Tibial nerve (tissue), 4 donors: ENCODE results near the gene RNF135. TPM values are rescaled to one million over a fixed set of nuclear protein-coding genes. Genes with fewer than 3 reads are reported as not detected.

Experiments used
- DNase-seq, 2 donors: peaks; one replicate each; pipeline ENCODE4 v3.0.0-alpha.2; 2019; ENCODE audit warnings: low spot score in 2 of 2
- H3K27ac ChIP-seq, 4 donors: fragments of 200-600 bp; sonication (generic) in 3 of 4; one replicate each; pipeline ENCODE4 v1.5.1; 2017 to 2019; ENCODE audit warnings: mild to moderate bottlenecking in 1 of 4
- H3K27me3 ChIP-seq, 2 donors: fragments of 200-600 bp; sonication (generic) in 1 of 2; one replicate each; pipeline versions ENCODE4 v1.5.1 to v1.6.0; 2017 to 2019
- H3K36me3 ChIP-seq, 3 donors: fragments of 200-600 bp; sonication (generic); one replicate each; pipeline ENCODE4 v1.5.1; 2018 to 2019
- H3K4me1 ChIP-seq, 4 donors: fragments of 200-600 bp; sonication (generic) in 3 of 4; one replicate each; pipeline ENCODE4 v1.5.1; 2017 to 2019
- H3K4me3 ChIP-seq, 4 donors: fragments of 200-600 bp; sonication (generic) in 3 of 4; one replicate each; pipeline ENCODE4 v1.5.1; 2017 to 2019; ENCODE audit warnings: mild to moderate bottlenecking in 1 of 4, moderate library complexity in 1 of 4
- H3K9me3 ChIP-seq, 4 donors: fragments of 200-600 bp; sonication (generic) in 3 of 4; one replicate each; pipeline ENCODE4 v1.5.1; 2017 to 2019
- CTCF ChIP-seq, 5 experiments: fragments of 200-600 bp in 3 of 5; fragments of 450-650 bp in 2 of 5; sonication (generic) in 3 of 5; IDR thresholded peaks; one replicate each; pipeline ENCODE4 v1.5.1; 2016 to 2019; ENCODE audit warnings: antibody characterized with exemption in 5 of 5, mild to moderate bottlenecking in 3 of 5, moderate library complexity in 2 of 5
- EP300 ChIP-seq, 2 donors: sonication (generic); formaldehyde crosslinking; IDR thresholded peaks; one replicate each; pipeline ENCODE4 v1.6.1; 2017; ENCODE audit warnings: antibody characterized with exemption in 2 of 2, mild to moderate bottlenecking in 1 of 2
- POLR2A ChIP-seq, 2 donors: fragments of 450-650 bp; IDR thresholded peaks; one replicate each; pipeline ENCODE4 v1.6.1; 2017; ENCODE audit warnings: antibody characterized with exemption in 2 of 2, mild to moderate bottlenecking in 2 of 2, moderate library complexity in 2 of 2
- WGBS, 2 donors: methylation state at CpG; one replicate each; pipeline ENCODE4 v1.1.5; 2018; 5-methylcytosine and 5-hydroxymethylcytosine counted together
- total RNA-seq, 4 donors: library from RNA; depleted of rRNA; stranded (reverse); fragments of >200 nt; gene quantifications; one replicate each; pipeline ENCODE4 v1.1.0, GENCODE V29; 2016

RNF135 gene
- total RNA-seq, 4 donors from 2014 or later: 33.3 to 78.3 (median 45.3) TPM

GRCh38 chr17:30933966-30934365 is 36.9 kb upstream of the RNF135 start:
- no peaks in the 10 kb centered on the region for H3K27me3 ChIP-seq
- H3K36me3 ChIP-seq: no peaks in the 10 kb centered on the region
- TF ChIP-seq EP300 (IDR thresholded peaks at IDR 0.05): no peak
- no peak for TF ChIP-seq POLR2A (IDR thresholded peaks at IDR 0.05)
- no peak for TF ChIP-seq CTCF (IDR thresholded peaks at IDR 0.05)
- H3K27ac ChIP-seq: no peak overlapping the region
- no peak for DNase-seq
- H3K9me3 ChIP-seq: no peaks in the 10 kb centered on the region
- no peak overlapping the region for H3K4me3 ChIP-seq
- H3K4me1 ChIP-seq: no peaks in the 10 kb centered on the region
- WGBS, 2 donors: 70 to 79% methylated on average over 5 of the region's 5 CpGs

- Histone ChIP-seq H3K27me3 (no peaks in the 10 kb centered on the region), H3K4me1 (no peaks in the 10 kb centered on the region), H3K4me3 (no peak overlapping the region), H3K27ac (peak overlapping the region in 2 of 4 donors; percentile 33 to 37), H3K36me3 (no peaks in the 10 kb centered on the region), H3K9me3 (no peaks in the 10 kb centered on the region)
- TF ChIP-seq POLR2A (IDR thresholded peaks at IDR 0.05) (no peak), CTCF (IDR thresholded peaks at IDR 0.05) (no peak), EP300 (IDR thresholded peaks at IDR 0.05) (no peak)
- WGBS, 2 donors: 60 to 69% methylated on average over 13 of the region's 13 CpGs
- DNase-seq: no peak
Observed at GRCh38 chr17:30939051-30939689, 31.7 kb upstream of the RNF135 start.

- Histone ChIP-seq H3K27ac (no peak overlapping the region), H3K9me3 (no peaks in the 10 kb centered on the region), H3K4me1 (no peaks in the 10 kb centered on the region), H3K27me3 (no peaks in the 10 kb centered on the region), H3K4me3 (no peak overlapping the region), H3K36me3 (no peaks in the 10 kb centered on the region)
- no peak for TF ChIP-seq POLR2A (IDR thresholded peaks at IDR 0.05)
- whole genome bisulfite sequencing, 2 donors: 63 to 66% methylated on average over 4 of the region's 4 CpGs
- no peak for DNase-seq
Observed at GRCh38 chr17:30942308-30943079, 28.3 kb upstream of the RNF135 start.

GRCh38 chr17:30947796-30948195 is 23.0 kb upstream of the RNF135 start:
- no peaks in the 10 kb centered on the region for H3K9me3 ChIP-seq
- H3K27me3 ChIP-seq: no peaks in the 10 kb centered on the region
- no peak overlapping the region for H3K27ac ChIP-seq
- no peaks in the 10 kb centered on the region for H3K4me1 ChIP-seq
- H3K4me3 ChIP-seq: no peak overlapping the region
- DNase-seq: no peak
- H3K36me3 ChIP-seq: no peaks in the 10 kb centered on the region
- 94 to 95% methylated on average over 5 of the region's 5 CpGs for WGBS, 2 donors
- TF ChIP-seq CTCF (IDR thresholded peaks at IDR 0.05) (no peak), EP300 (IDR thresholded peaks at IDR 0.05) (no peak), POLR2A (IDR thresholded peaks at IDR 0.05) (no peak)

- no peak for DNase-seq
- Histone ChIP-seq H3K36me3 (no peaks in the 10 kb centered on the region), H3K4me1 (peaks cover 0 to 3% (median 0%) of the 10 kb centered on the region in 4 donors), H3K27me3 (no peaks in the 10 kb centered on the region), H3K27ac (peak overlapping the region in 2 of 4 donors; percentile 64 to 67), H3K9me3 (no peaks in the 10 kb centered on the region), H3K4me3 (no peak overlapping the region)
- no peak for TF ChIP-seq POLR2A (IDR thresholded peaks at IDR 0.05)
- no peak for TF ChIP-seq EP300 (IDR thresholded peaks at IDR 0.05)
- TF ChIP-seq CTCF (IDR thresholded peaks at IDR 0.05): no peak
- WGBS, 2 donors: 86 to 93% methylated on average over 5 of the region's 5 CpGs
Observed at GRCh38 chr17:30950189-30950588, 20.6 kb upstream of the RNF135 start.
